HepG2 (cell line): ENCODE data around the gene TOP2A. TPM values are rescaled to one million over a fixed set of nuclear protein-coding genes. Genes with fewer than 3 reads are reported as not detected.
A peak's percentile ranks its signal among the peaks of the same experiment; 100 is the strongest.

ENCODE experiments used
- DNMT3B ChIP-seq: conservative IDR thresholded peaks from 2 replicates; pipeline ENCODE4 v1.6.1; 2016; ENCODE audit warnings: missing biosample characterization, control low read depth
- E2F2 ChIP-seq: sonication (generic); formaldehyde crosslinking; IDR thresholded peaks from 2 replicates; pipeline ENCODE4 v1.4.0; 2020; ENCODE audit warnings: missing genetic modification reagents, borderline replicate concordance
- GLI4 ChIP-seq: sonication (generic); formaldehyde crosslinking; IDR thresholded peaks from 2 replicates; pipeline ENCODE4 v1.5.1; 2020; ENCODE audit warnings: missing genetic modification reagents, mild to moderate bottlenecking, moderate library complexity, borderline replicate concordance
- GMEB1 ChIP-seq: sonication (generic); formaldehyde crosslinking; IDR thresholded peaks from 2 replicates; pipeline ENCODE4 v1.5.1; 2020; ENCODE audit warnings: missing genetic modification reagents, mild to moderate bottlenecking, borderline replicate concordance
- MYC ChIP-seq: sonication (generic); formaldehyde crosslinking; IDR thresholded peaks from 2 replicates; pipeline ENCODE4 v1.9.0; 2021; ENCODE audit warnings: missing genetic modification reagents, borderline replicate concordance
- NFRKB ChIP-seq: fragments of 450-650 bp; IDR thresholded peaks from 2 replicates; pipeline ENCODE4 v1.6.1; 2017
- RFX5 ChIP-seq: IDR thresholded peaks from 2 replicates; pipeline ENCODE4 v1.6.1; 2011; ENCODE audit warnings: low read depth, low read length, improper control_type of control experiment
- RORA ChIP-seq: sonication (generic); formaldehyde crosslinking; IDR thresholded peaks from 2 replicates; pipeline ENCODE4 v1.5.0; 2020; ENCODE audit warnings: mild to moderate bottlenecking, missing genetic modification reagents, moderate library complexity
- ZC3H4 ChIP-seq: sonication (generic); formaldehyde crosslinking; IDR thresholded peaks from 2 replicates; pipeline ENCODE4 v1.4.0; 2020; ENCODE audit warnings: missing genetic modification reagents, borderline replicate concordance
- ZFP36L1 ChIP-seq: sonication (generic); formaldehyde crosslinking; IDR thresholded peaks from 2 replicates; pipeline ENCODE4 v1.8.0; 2022; ENCODE audit warnings: mild to moderate bottlenecking, missing genetic modification reagents, moderate library complexity
- ZMAT5 ChIP-seq: sonication (generic); formaldehyde crosslinking; IDR thresholded peaks from 2 replicates; pipeline ENCODE4 v1.5.0; 2020; ENCODE audit warnings: mild to moderate bottlenecking, low read depth, missing genetic modification reagents, borderline replicate concordance
- ZNF253 ChIP-seq: sonication (generic); formaldehyde crosslinking; IDR thresholded peaks from 2 replicates; pipeline ENCODE4 v1.8.0; 2022; ENCODE audit warnings: mild to moderate bottlenecking, missing genetic modification reagents, borderline replicate concordance
- ZNF430 ChIP-seq: sonication (generic); formaldehyde crosslinking; IDR thresholded peaks from 2 replicates; pipeline ENCODE4 v1.9.0; 2021; ENCODE audit warnings: mild to moderate bottlenecking, missing genetic modification reagents
- ZNF496 ChIP-seq: sonication (generic); formaldehyde crosslinking; IDR thresholded peaks from 2 replicates; pipeline ENCODE4 v1.8.1; 2023; ENCODE audit warnings: mild to moderate bottlenecking, moderate library complexity, missing genetic modification reagents; ENCODE audit not compliant: insufficient replicate concordance
- ZNF607 ChIP-seq: sonication (generic); formaldehyde crosslinking; IDR thresholded peaks from 2 replicates; pipeline ENCODE4 v1.5.1; 2020; ENCODE audit warnings: missing genetic modification reagents, mild to moderate bottlenecking, borderline replicate concordance
- ZNF709 ChIP-seq: sonication (generic); formaldehyde crosslinking; IDR thresholded peaks from 2 replicates; pipeline ENCODE4 v1.5.0; 2020; ENCODE audit warnings: mild to moderate bottlenecking, missing genetic modification reagents
- ZSCAN30 ChIP-seq: sonication (generic); formaldehyde crosslinking; IDR thresholded peaks from 2 replicates; pipeline ENCODE4 v1.5.0; 2020; ENCODE audit warnings: mild to moderate bottlenecking, missing genetic modification reagents
- ZZZ3 ChIP-seq: sonication (generic); formaldehyde crosslinking; IDR thresholded peaks from 2 replicates; pipeline ENCODE4 v1.4.0; 2020; ENCODE audit warnings: missing genetic modification reagents, mild to moderate bottlenecking, borderline replicate concordance
- polyA plus RNA-seq, 8 experiments: library from polyadenylated mRNA; depleted of rRNA in 3 of 8; stranded (reverse) in 7 of 8; unstranded in 1 of 8; fragments of >200 nt; fragmentation: Illumina TruSeq in 4 of 8; extraction: Trizol in 4 of 8; gene quantifications; 2 replicates each; pipeline versions ENCODE4 v1.2.1 to v1.2.3, GENCODE V29; 2011 to 2016; ENCODE audit warnings: low read depth in 4 of 8, missing spikeins in 1 of 8, mixed read lengths in 1 of 8; ENCODE audit not compliant: insufficient read depth in 1 of 8
- total RNA-seq, 5 experiments: library from RNA; depleted of rRNA; stranded (reverse); fragments of >200 nt; fragmentation: Illumina TruSeq; extraction: Trizol; gene quantifications; 2 replicates each; pipeline ENCODE4 v1.2.3, GENCODE V29; 2016; ENCODE audit warnings: low read depth in 1 of 5
- TF ChIP-seq, protein P1 (sequence below): sonication (generic); formaldehyde crosslinking; IDR thresholded peaks from 2 replicates; pipeline ENCODE4 v1.8.1; 2023; ENCODE audit warnings: missing genetic modification reagents, inconsistent platforms, borderline replicate concordance
- TF ChIP-seq, protein P2 (sequence below): sonication (generic); formaldehyde crosslinking; IDR thresholded peaks from 2 replicates; pipeline ENCODE4 v1.8.1; 2023; ENCODE audit warnings: mild to moderate bottlenecking, missing genetic modification reagents
- TF ChIP-seq, protein P3 (sequence below): sonication (generic); formaldehyde crosslinking; IDR thresholded peaks from 2 replicates; pipeline ENCODE4 v1.4.0; 2020; ENCODE audit warnings: missing genetic modification reagents, borderline replicate concordance

The TOP2A gene
- total and polyA plus RNA-seq, 2 of the 13 experiments (the other 11 are each of a cell fraction or from before 2014, with no cell fraction given), result 108 to 327 TPM

DNA sequence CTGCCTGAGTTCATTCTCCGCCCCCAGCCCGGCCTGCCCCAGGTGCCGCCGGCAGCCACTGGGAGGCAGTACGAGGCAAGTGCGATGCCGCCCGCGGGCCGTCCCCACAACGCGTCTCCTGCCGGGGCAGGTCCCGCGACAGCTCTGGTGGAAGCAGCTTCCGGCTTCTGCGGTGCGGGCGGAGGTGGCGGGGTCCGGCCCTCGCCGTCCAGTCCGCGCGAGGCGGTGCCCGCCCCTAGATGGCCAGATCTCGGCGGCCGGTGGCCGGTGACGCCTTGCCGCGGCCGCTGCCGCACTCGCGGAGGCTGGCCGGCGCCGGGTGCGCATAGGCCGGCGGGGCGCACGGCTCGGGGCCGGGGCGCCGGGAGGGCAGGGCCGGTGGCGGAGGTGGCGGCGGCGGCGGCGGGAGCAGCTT lies 55.0 kb downstream of the TOP2A start (continued):
- TF ChIP-seq, protein P1, sequence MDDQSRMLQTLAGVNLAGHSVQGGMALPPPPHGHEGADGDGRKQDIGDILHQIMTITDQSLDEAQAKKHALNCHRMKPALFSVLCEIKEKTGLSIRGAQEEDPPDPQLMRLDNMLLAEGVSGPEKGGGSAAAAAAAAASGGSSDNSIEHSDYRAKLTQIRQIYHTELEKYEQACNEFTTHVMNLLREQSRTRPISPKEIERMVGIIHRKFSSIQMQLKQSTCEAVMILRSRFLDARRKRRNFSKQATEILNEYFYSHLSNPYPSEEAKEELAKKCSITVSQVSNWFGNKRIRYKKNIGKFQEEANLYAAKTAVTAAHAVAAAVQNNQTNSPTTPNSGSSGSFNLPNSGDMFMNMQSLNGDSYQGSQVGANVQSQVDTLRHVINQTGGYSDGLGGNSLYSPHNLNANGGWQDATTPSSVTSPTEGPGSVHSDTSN (CRISPR knock-in tag), result no peak; the same call in 1 of the 2 replicates
- no peak for TF ChIP-seq DNMT3B (CRISPR knock-in tag)
- no peak for TF ChIP-seq ZNF496
- no peak for TF ChIP-seq E2F2
- TF ChIP-seq, protein P2, sequence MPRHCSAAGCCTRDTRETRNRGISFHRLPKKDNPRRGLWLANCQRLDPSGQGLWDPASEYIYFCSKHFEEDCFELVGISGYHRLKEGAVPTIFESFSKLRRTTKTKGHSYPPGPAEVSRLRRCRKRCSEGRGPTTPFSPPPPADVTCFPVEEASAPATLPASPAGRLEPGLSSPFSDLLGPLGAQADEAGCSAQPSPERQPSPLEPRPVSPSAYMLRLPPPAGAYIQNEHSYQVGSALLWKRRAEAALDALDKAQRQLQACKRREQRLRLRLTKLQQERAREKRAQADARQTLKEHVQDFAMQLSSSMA, result no peak
- TF ChIP-seq ZNF253 (CRISPR knock-in tag), result no peak
- TF ChIP-seq RORA (CRISPR knock-in tag), result no peak
- peak; percentile 68 for TF ChIP-seq GMEB1 (CRISPR knock-in tag)
- no peak for TF ChIP-seq ZFP36L1 (CRISPR knock-in tag)
- no peak for TF ChIP-seq ZNF430
- 0 out of 2 replicates have a peak, but pooled peaks have one; percentile 15 for TF ChIP-seq RFX5
- TF ChIP-seq, protein P3, sequence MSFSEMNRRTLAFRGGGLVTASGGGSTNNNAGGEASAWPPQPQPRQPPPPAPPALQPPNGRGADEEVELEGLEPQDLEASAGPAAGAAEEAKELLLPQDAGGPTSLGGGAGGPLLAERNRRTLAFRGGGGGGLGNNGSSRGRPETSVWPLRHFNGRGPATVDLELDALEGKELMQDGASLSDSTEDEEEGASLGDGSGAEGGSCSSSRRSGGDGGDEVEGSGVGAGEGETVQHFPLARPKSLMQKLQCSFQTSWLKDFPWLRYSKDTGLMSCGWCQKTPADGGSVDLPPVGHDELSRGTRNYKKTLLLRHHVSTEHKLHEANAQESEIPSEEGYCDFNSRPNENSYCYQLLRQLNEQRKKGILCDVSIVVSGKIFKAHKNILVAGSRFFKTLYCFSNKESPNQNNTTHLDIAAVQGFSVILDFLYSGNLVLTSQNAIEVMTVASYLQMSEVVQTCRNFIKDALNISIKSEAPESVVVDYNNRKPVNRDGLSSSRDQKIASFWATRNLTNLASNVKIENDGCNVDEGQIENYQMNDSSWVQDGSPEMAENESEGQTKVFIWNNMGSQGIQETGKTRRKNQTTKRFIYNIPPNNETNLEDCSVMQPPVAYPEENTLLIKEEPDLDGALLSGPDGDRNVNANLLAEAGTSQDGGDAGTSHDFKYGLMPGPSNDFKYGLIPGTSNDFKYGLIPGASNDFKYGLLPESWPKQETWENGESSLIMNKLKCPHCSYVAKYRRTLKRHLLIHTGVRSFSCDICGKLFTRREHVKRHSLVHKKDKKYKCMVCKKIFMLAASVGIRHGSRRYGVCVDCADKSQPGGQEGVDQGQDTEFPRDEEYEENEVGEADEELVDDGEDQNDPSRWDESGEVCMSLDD (CRISPR knock-in tag), result no peak
- TF ChIP-seq ZMAT5, result no peak
- no peak for TF ChIP-seq ZSCAN30
- TF ChIP-seq ZNF709, result peak; percentile 95; the same call in 1 of the 2 replicates
- TF ChIP-seq MYC (CRISPR knock-in tag), result peak; percentile 75; the same call in 1 of the 2 replicates
- no peak for TF ChIP-seq GLI4 (CRISPR knock-in tag)
- TF ChIP-seq ZNF607 (CRISPR knock-in tag), result peak; percentile 79
- no peak for TF ChIP-seq ZZZ3 (CRISPR knock-in tag)
- TF ChIP-seq NFRKB, result no peak
- TF ChIP-seq ZC3H4 (CRISPR knock-in tag), result no peak
